HepG2 (cell line): ENCODE measurements around the gene TMCC1. TPM values are rescaled to one million over a fixed set of nuclear protein-coding genes. Genes with fewer than 3 reads are reported as not detected.
A peak's percentile ranks its signal among the peaks of the same experiment; 100 is the strongest.

Source experiments
- ATAC-seq: fragments of 200-7000 bp; cut with Tn5 transposase; 3 replicates; pipeline ENCODE4 v1.9.1; 2020; ENCODE audit warnings: mild to moderate bottlenecking, moderate library complexity
- BruUV-seq: library from RNA; stranded (reverse); fragments of 400-500 nt; replicated peaks from 2 replicates; lab custom pipeline; 2021; lab: Mats Ljungman, UMichigan
- CTCF ChIA-PET: fragments of 300-600 bp; formaldehyde crosslinking; extraction: SDS; loops from one replicate; lab custom pipeline; 2021; ENCODE audit warnings: low total read pairs, inconsistent platforms, low intra/inter-chr PET ratio; lab: Yijun Ruan, JAX
- POLR2A ChIA-PET: fragments of 350-600 bp; sonication (Branson Sonifier 250); formaldehyde crosslinking; loops from one replicate; lab custom pipeline; 2020; ENCODE audit warnings: antibody characterized with exemption, inconsistent platforms; lab: Yijun Ruan, JAX
- DNase-seq: peaks from one replicate; pipeline ENCODE4 v3.0.0-alpha.2; 2015; ENCODE audit warnings: low spot score
- FAIRE-seq: peaks from 3 replicates; lab custom pipeline; 2011; peaks lifted over from hg19 to GRCh38; lab: Jason Lieb, UNC
- H2AFZ ChIP-seq: one replicate; pipeline ENCODE4 v1.6.1; 2011; ENCODE audit warnings: low read length, inconsistent platforms
- H3K27ac ChIP-seq: fragments of 300-600 bp; 3 replicates; pipeline ENCODE4 v1.8.0; 2011; ENCODE audit warnings: mixed run types, mild to moderate bottlenecking, mixed read lengths, low read length, inconsistent platforms; ENCODE audit not compliant: insufficient read depth; ENCODE audit errors: extremely low read length
- H3K27me3 ChIP-seq, 2 experiments: fragments of 200-600 bp in 1 of 2; 2 replicates in 1 of 2; 3 replicates in 1 of 2; pipeline versions ENCODE4 v1.6.0 to v1.8.0; 2011; ENCODE audit warnings: low read length in 2 of 2, mild to moderate bottlenecking in 2 of 2, moderate library complexity in 2 of 2, inconsistent platforms in 1 of 2; ENCODE audit not compliant: insufficient read depth in 2 of 2, control insufficient read depth in 1 of 2
- H3K36me3 ChIP-seq, 2 experiments: fragments of 200-600 bp in 1 of 2; replicated peaks in 1 of 2; 2 replicates in 1 of 2; 3 replicates in 1 of 2; pipeline versions ENCODE4 v1.5.1 to v1.8.0; 2011; ENCODE audit warnings: low read length in 2 of 2, inconsistent platforms in 1 of 2; ENCODE audit not compliant: insufficient read depth in 2 of 2, control insufficient read depth in 1 of 2
- H3K4me1 ChIP-seq: 2 replicates; pipeline ENCODE4 v1.5.1; 2012; ENCODE audit warnings: low read length, inconsistent platforms; ENCODE audit not compliant: insufficient read depth
- H3K4me2 ChIP-seq: 2 replicates; pipeline ENCODE4 v1.6.0; 2011; ENCODE audit warnings: low read depth, low read length, inconsistent platforms
- H3K4me3 ChIP-seq, 3 experiments: fragments of 200-600 bp in 1 of 3; sonication (generic), shearing (Covaris generic) in 1 of 3; replicated peaks in 1 of 3; 2 replicates each; pipeline ENCODE4 v1.5.1; 2011 to 2016; ENCODE audit warnings: low read length in 3 of 3, inconsistent platforms in 2 of 3, low read depth in 2 of 3, mild to moderate bottlenecking in 2 of 3, control low read depth in 1 of 3, mixed read lengths in 1 of 3; ENCODE audit not compliant: insufficient read depth in 1 of 3
- H3K79me2 ChIP-seq: one replicate; pipeline ENCODE4 v1.6.1; 2011; ENCODE audit warnings: low read length, inconsistent platforms; ENCODE audit not compliant: insufficient read depth
- H3K9ac ChIP-seq: 2 replicates; pipeline ENCODE4 v1.6.0; 2011; ENCODE audit warnings: mild to moderate bottlenecking, low read depth, low read length, inconsistent platforms; ENCODE audit not compliant: insufficient read depth
- H3K9me3 ChIP-seq: 2 replicates; pipeline ENCODE4 v1.5.1; 2012; ENCODE audit warnings: mild to moderate bottlenecking, low read length
- H4K20me1 ChIP-seq: 2 replicates; pipeline ENCODE4 v1.6.0; 2011; ENCODE audit warnings: inconsistent platforms, mild to moderate bottlenecking, low read length, moderate library complexity; ENCODE audit not compliant: insufficient read depth
- ARNTL ChIP-seq: sonication (generic); formaldehyde crosslinking; IDR thresholded peaks from 2 replicates; pipeline ENCODE4 v1.4.0; 2020; ENCODE audit warnings: mild to moderate bottlenecking, missing genetic modification reagents
- CBX2 ChIP-seq, 2 experiments: fragments of 200-600 bp in 1 of 2; sonication (generic); formaldehyde crosslinking in 1 of 2; IDR thresholded peaks; 2 replicates each; pipeline versions ENCODE4 v1.7.0 to v1.8.1; 2018 to 2022; ENCODE audit warnings: low read depth in 2 of 2, low read length in 1 of 2, mild to moderate bottlenecking in 1 of 2, missing genetic modification reagents in 1 of 2
- CTCF ChIP-seq: sonication (generic); formaldehyde crosslinking; IDR thresholded peaks from 2 replicates; pipeline ENCODE4 v1.5.0; 2020; ENCODE audit warnings: mild to moderate bottlenecking, missing genetic modification reagents, moderate library complexity
- DPF2 ChIP-seq: sonication (generic); formaldehyde crosslinking; IDR thresholded peaks from 2 replicates; pipeline ENCODE4 v1.4.0; 2020; ENCODE audit warnings: mild to moderate bottlenecking, low read depth, missing genetic modification reagents, borderline replicate concordance
- ELF3 ChIP-seq: IDR thresholded peaks from 2 replicates; pipeline ENCODE4 v1.6.1; 2016; ENCODE audit warnings: missing genetic modification reagents, missing compliant biosample characterization
- ESRRA ChIP-seq: sonication (generic); formaldehyde crosslinking; IDR thresholded peaks from 2 replicates; pipeline ENCODE4 v1.5.1; 2020; ENCODE audit warnings: mild to moderate bottlenecking, low read depth, missing genetic modification reagents
- IKZF5 ChIP-seq: IDR thresholded peaks from 2 replicates; pipeline ENCODE4 v1.6.1; 2018; ENCODE audit warnings: missing genetic modification reagents, mild to moderate bottlenecking, missing compliant biosample characterization
- MTF1 ChIP-seq: sonication (generic); formaldehyde crosslinking; IDR thresholded peaks from 2 replicates; pipeline ENCODE4 v1.5.0; 2020; ENCODE audit warnings: missing genetic modification reagents
- PAWR ChIP-seq: sonication (generic); formaldehyde crosslinking; IDR thresholded peaks from 2 replicates; pipeline ENCODE4 v1.4.0; 2020; ENCODE audit warnings: missing genetic modification reagents, mild to moderate bottlenecking, borderline replicate concordance
- SMC3 ChIP-seq: IDR thresholded peaks from 2 replicates; pipeline ENCODE4 v1.6.1; 2011; ENCODE audit warnings: low read length, improper control_type of control experiment
- SRY ChIP-seq: sonication (generic); formaldehyde crosslinking; IDR thresholded peaks from 2 replicates; pipeline ENCODE4 v1.8.0; 2022; ENCODE audit warnings: mild to moderate bottlenecking, missing genetic modification reagents
- ZBTB33 ChIP-seq: sonication (generic); formaldehyde crosslinking; IDR thresholded peaks from 2 replicates; pipeline ENCODE4 v1.4.0; 2020; ENCODE audit warnings: missing genetic modification reagents
- ZFP36L2 ChIP-seq: sonication (generic); formaldehyde crosslinking; IDR thresholded peaks from 2 replicates; pipeline ENCODE4 v1.4.0; 2020; ENCODE audit warnings: missing genetic modification reagents
- ZNF383 ChIP-seq: sonication (generic); formaldehyde crosslinking; IDR thresholded peaks from 2 replicates; pipeline ENCODE4 v1.4.0; 2020; ENCODE audit warnings: missing genetic modification reagents, mild to moderate bottlenecking, borderline replicate concordance
- ZNF616 ChIP-seq: sonication (generic); formaldehyde crosslinking; IDR thresholded peaks from 2 replicates; pipeline ENCODE4 v1.5.0; 2020; ENCODE audit warnings: low read depth, mild to moderate bottlenecking, missing genetic modification reagents
- ZNF619 ChIP-seq: sonication (generic); formaldehyde crosslinking; IDR thresholded peaks from 2 replicates; pipeline ENCODE4 v1.4.0; 2020; ENCODE audit warnings: mild to moderate bottlenecking, missing genetic modification reagents
- ZNF660 ChIP-seq: sonication (generic); formaldehyde crosslinking; IDR thresholded peaks from 2 replicates; pipeline ENCODE4 v1.5.1; 2020; ENCODE audit warnings: mild to moderate bottlenecking, low read depth, missing genetic modification reagents, borderline replicate concordance
- ZNF674 ChIP-seq: sonication (generic); formaldehyde crosslinking; IDR thresholded peaks from 2 replicates; pipeline ENCODE4 v1.5.0; 2020; ENCODE audit warnings: low read depth, mild to moderate bottlenecking, missing genetic modification reagents
- ZNF7 ChIP-seq: IDR thresholded peaks from 2 replicates; pipeline ENCODE4 v1.6.1; 2016; ENCODE audit warnings: missing biosample characterization, missing genetic modification reagents
- ZNF703 ChIP-seq: sonication (generic); formaldehyde crosslinking; IDR thresholded peaks from 2 replicates; pipeline ENCODE4 v1.5.1; 2020; ENCODE audit warnings: missing genetic modification reagents, mild to moderate bottlenecking, moderate library complexity, borderline replicate concordance
- ZNF713 ChIP-seq: sonication (generic); formaldehyde crosslinking; IDR thresholded peaks from 2 replicates; pipeline ENCODE4 v1.4.0; 2020; ENCODE audit warnings: mild to moderate bottlenecking, missing genetic modification reagents
- WGBS: methylation state at CpG from one replicate; pipeline ENCODE4 v1.1.6; 2017; ENCODE audit warnings: low lambda C conversion rate; 5-methylcytosine and 5-hydroxymethylcytosine counted together
- in situ Hi-C: cut with HindIII; loops from 2 replicates; pipeline ENCODE4 v1.10.0; 2017; ENCODE audit warnings: low pct_unique_long_range_greater_than_20kb; ENCODE audit not compliant: extremely low pct_ligation_motif_present
- intact Hi-C: fragments of 100-400 bp; cut with micrococcal nuclease; formaldehyde crosslinking; loops from one replicate; pipeline ENCODE4 v1.10.0; 2022; ENCODE audit not compliant: unreplicated experiment
- polyA plus RNA-seq, 8 experiments: library from polyadenylated mRNA; depleted of rRNA in 3 of 8; stranded (reverse) in 7 of 8; unstranded in 1 of 8; fragments of >200 nt; fragmentation: Illumina TruSeq in 4 of 8; extraction: Trizol in 4 of 8; gene quantifications; 2 replicates each; pipeline versions ENCODE4 v1.2.1 to v1.2.3, GENCODE V29; 2011 to 2016; ENCODE audit warnings: low read depth in 4 of 8, missing spikeins in 1 of 8, mixed read lengths in 1 of 8; ENCODE audit not compliant: insufficient read depth in 1 of 8
- total RNA-seq, 5 experiments: library from RNA; depleted of rRNA; stranded (reverse); fragments of >200 nt; fragmentation: Illumina TruSeq; extraction: Trizol; gene quantifications; 2 replicates each; pipeline ENCODE4 v1.2.3, GENCODE V29; 2016; ENCODE audit warnings: low read depth in 1 of 5

TMCC1 gene
- total and polyA plus RNA-seq, 2 of the 13 experiments (the other 11 are each of a cell fraction or from before 2014, with no cell fraction given), result 12.1 to 264 TPM

GRCh38 chr3:129633751-129634481 is 259.6 kb downstream of the TMCC1 start:
- Histone ChIP-seq H3K4me2 (peak overlapping the region; percentile 67), H3K27me3 (no peaks in the 10 kb centered on the region), H4K20me1 (no peaks in the 10 kb centered on the region), H2AFZ (no peak overlapping the region), H3K9ac (no peak overlapping the region), H3K9me3 (peaks cover 13% of the 10 kb centered on the region), H3K4me3 (peak overlapping the region in 1 of 3 experiments; percentile 41; a peak in 2 of 6 replicates), H3K36me3 (no peaks in the 10 kb centered on the region), H3K27ac (no peak overlapping the region), H3K79me2 (no peaks in the 10 kb centered on the region), H3K4me1 (peaks cover 42% of the 10 kb centered on the region)
- CTCF ChIA-PET, result no interaction called here
- in situ Hi-C loops (no loop called here), intact Hi-C loops (no loop called here)
- ATAC-seq (peak; percentile 67), DNase-seq (no peak), FAIRE-seq (no peak)
- 40% methylated on average over 7 of the region's 10 CpGs for WGBS
- no TSS peak for BruUV-seq
- POLR2A ChIA-PET, result no interaction called here
- TF ChIP-seq ZNF674 (CRISPR knock-in tag), result no peak
- TF ChIP-seq ZFP36L2 (CRISPR knock-in tag), result no peak
- TF ChIP-seq SMC3, result no peak
- TF ChIP-seq ESRRA (CRISPR knock-in tag), result no peak
- TF ChIP-seq ZNF7 (CRISPR knock-in tag), result no peak
- no peak for TF ChIP-seq ZNF660 (CRISPR knock-in tag)
- TF ChIP-seq ELF3, result no peak
- TF ChIP-seq ZBTB33 (CRISPR knock-in tag), result peak; percentile 76; the same call in 1 of the 2 replicates
- no peak for TF ChIP-seq DPF2 (CRISPR knock-in tag)
- no peak for TF ChIP-seq IKZF5 (CRISPR knock-in tag)
- no peak for TF ChIP-seq CBX2 (IDR thresholded peaks at IDR 0.05; ENCODE audit: low read depth, low read length)
- no peak for TF ChIP-seq CBX2 (CRISPR knock-in tag; IDR thresholded peaks at IDR 0.05; ENCODE audit: low read depth)
- TF ChIP-seq ZNF703 (CRISPR knock-in tag), result no peak
- 0 out of 2 replicates have a peak, but pooled peaks have one; percentile 19 for TF ChIP-seq PAWR
- no peak for TF ChIP-seq ZNF619 (CRISPR knock-in tag)
- TF ChIP-seq ZNF713 (CRISPR knock-in tag), result no peak
- no peak for TF ChIP-seq ARNTL (CRISPR knock-in tag)
- TF ChIP-seq CTCF (CRISPR knock-in tag), result peak; percentile 16; the same call in 1 of the 2 replicates
- TF ChIP-seq SRY (CRISPR knock-in tag), result 0 out of 2 replicates have a peak, but pooled peaks have one; percentile 34
- TF ChIP-seq MTF1, result no peak
- TF ChIP-seq ZNF383 (CRISPR knock-in tag), result no peak
- no peak for TF ChIP-seq ZNF616 (CRISPR knock-in tag)
